Measurements from ENCODE around the gene MIF4GD.

DNA sequence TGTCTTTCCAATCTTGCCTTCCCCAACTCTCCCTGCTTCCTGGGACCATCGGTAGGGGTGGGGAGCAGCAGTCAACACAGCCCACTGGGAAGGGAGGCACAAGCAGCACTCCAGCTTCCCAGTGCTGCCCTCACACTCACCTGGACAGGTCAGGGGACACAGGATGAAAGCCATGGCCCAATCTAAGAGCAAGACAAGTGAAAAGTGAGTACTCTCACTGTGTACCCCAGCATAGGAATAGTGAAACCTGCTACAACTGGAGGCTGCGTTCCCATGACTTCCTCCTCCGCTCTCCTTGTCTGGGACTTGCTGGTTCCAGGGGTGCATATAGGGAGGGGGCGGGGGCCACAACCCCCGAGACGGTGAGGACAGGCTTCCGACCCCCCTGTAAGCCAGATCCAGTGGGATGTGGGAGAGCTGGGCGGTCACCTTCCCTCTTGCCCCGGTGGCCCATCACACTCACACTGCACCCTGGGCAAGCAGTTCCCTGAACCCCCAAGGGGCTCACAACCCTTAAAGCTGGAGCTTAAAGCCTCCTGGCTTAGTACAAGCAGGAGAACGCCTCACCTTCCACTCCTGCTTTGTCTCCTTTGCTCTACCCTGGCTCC lies 47.7 kb upstream of the MIF4GD start:
- TF ChIP-seq, protein P1, sequence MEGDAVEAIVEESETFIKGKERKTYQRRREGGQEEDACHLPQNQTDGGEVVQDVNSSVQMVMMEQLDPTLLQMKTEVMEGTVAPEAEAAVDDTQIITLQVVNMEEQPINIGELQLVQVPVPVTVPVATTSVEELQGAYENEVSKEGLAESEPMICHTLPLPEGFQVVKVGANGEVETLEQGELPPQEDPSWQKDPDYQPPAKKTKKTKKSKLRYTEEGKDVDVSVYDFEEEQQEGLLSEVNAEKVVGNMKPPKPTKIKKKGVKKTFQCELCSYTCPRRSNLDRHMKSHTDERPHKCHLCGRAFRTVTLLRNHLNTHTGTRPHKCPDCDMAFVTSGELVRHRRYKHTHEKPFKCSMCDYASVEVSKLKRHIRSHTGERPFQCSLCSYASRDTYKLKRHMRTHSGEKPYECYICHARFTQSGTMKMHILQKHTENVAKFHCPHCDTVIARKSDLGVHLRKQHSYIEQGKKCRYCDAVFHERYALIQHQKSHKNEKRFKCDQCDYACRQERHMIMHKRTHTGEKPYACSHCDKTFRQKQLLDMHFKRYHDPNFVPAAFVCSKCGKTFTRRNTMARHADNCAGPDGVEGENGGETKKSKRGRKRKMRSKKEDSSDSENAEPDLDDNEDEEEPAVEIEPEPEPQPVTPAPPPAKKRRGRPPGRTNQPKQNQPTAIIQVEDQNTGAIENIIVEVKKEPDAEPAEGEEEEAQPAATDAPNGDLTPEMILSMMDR (IDR thresholded peaks at IDR 0.05; ENCODE audit: low read depth, low read length, poor library complexity, severe bottlenecking): no peak
- TF ChIP-seq EZH2phosphoT487 (IDR thresholded peaks at IDR 0.05; ENCODE audit: borderline replicate concordance, low read length): no peak

All from DOHH2 (cell line).